Fibroblast of pulmonary artery (primary cell): ENCODE data around the gene UBL7.

Experiments used
- DNase-seq: peaks from one replicate; pipeline ENCODE4 v3.0.0-alpha.2; 2010; ENCODE audit warnings: low read depth
- H3K4me3 ChIP-seq: replicated peaks from 2 replicates; pipeline ENCODE4 v1.5.1; 2011; ENCODE audit warnings: low read depth, mild to moderate bottlenecking, control low read depth, low read length, moderate library complexity
- CTCF ChIP-seq: IDR thresholded peaks from 2 replicates; pipeline ENCODE4 v1.5.1; 2011; ENCODE audit warnings: mild to moderate bottlenecking, control low read depth, low read length, inconsistent platforms; ENCODE audit errors: missing control alignments

The UBL7 gene

GRCh38 chr15:74399511-74400312 is 61.2 kb downstream of the UBL7 start:
- H3K4me3 ChIP-seq: no peak overlapping the region
- TF ChIP-seq CTCF: no peak
- no peak for DNase-seq

GRCh38 chr15:74399100-74399499 is 61.9 kb downstream of the UBL7 start:
- TF ChIP-seq CTCF: no peak
- DNase-seq: no peak
- no peak overlapping the region for H3K4me3 ChIP-seq

- no peak for DNase-seq
- H3K4me3 ChIP-seq: no peak overlapping the region
- no peak for TF ChIP-seq CTCF
These were observed 62.8 kb downstream of the UBL7 start for GRCh38 chr15:74398183-74398582.

GRCh38 chr15:74397239-74398068 is 63.5 kb downstream of the UBL7 start:
- DNase-seq: no peak
- no peak for TF ChIP-seq CTCF

GRCh38 chr15:74396445-74397238 is 64.3 kb downstream of the UBL7 start:
- no peak overlapping the region for H3K4me3 ChIP-seq
- DNase-seq: no peak
- no peak for TF ChIP-seq CTCF

More at GRCh38 chr15:74397239-74398068, 63.5 kb downstream of the UBL7 start:
- no peak overlapping the region for H3K4me3 ChIP-seq

- DNase-seq: no peak
These were observed 64.9 kb downstream of the UBL7 start for GRCh38 chr15:74396146-74396438.

More at GRCh38 chr15:74396146-74396438, 64.9 kb downstream of the UBL7 start:
- no peak overlapping the region for H3K4me3 ChIP-seq
- TF ChIP-seq CTCF: no peak
